CD14-positive monocyte (primary cell): ENCODE results near the gene SLC16A4. TPM values are rescaled to one million over a fixed set of nuclear protein-coding genes. Genes with fewer than 3 reads are reported as not detected.
A peak's percentile ranks its signal among the peaks of the same experiment; 100 is the strongest.

Experiments used
- DNase-seq, 3 donors: peaks; one replicate each; pipeline ENCODE4 v3.0.0-alpha.2; 2011 to 2022
- H2AFZ ChIP-seq: 2 replicates; pipeline ENCODE4 v1.6.0; 2012; ENCODE audit warnings: mild to moderate bottlenecking, low read depth, low read length, inconsistent platforms; ENCODE audit not compliant: insufficient read depth, poor library complexity, severe bottlenecking
- H3K27ac ChIP-seq, 2 donors: 1 replicate in 1 of 2; 2 replicates in 1 of 2; pipeline ENCODE4 v1.5.1; 2012 to 2013; ENCODE audit warnings: low read length in 2 of 2, control low read depth in 1 of 2, inconsistent platforms in 1 of 2, low read depth in 1 of 2, mild to moderate bottlenecking in 1 of 2
- H3K27me3 ChIP-seq, 2 donors: one replicate each; pipeline versions ENCODE4 v1.6.0 to v1.6.1; 2011 to 2013; ENCODE audit warnings: low read length in 2 of 2; ENCODE audit not compliant: control insufficient read depth in 2 of 2, insufficient read depth in 2 of 2
- H3K36me3 ChIP-seq, 2 donors: replicated peaks in 1 of 2; 1 replicate in 1 of 2; 2 replicates in 1 of 2; pipeline versions ENCODE4 v1.5.1 to v1.6.1; 2012 to 2013; ENCODE audit warnings: low read length in 2 of 2, control low read depth in 1 of 2, inconsistent platforms in 1 of 2, mild to moderate bottlenecking in 1 of 2; ENCODE audit not compliant: insufficient read depth in 2 of 2, control insufficient read depth in 1 of 2
- H3K4me1 ChIP-seq, 2 donors: 1 replicate in 1 of 2; 2 replicates in 1 of 2; pipeline versions ENCODE4 v1.5.1 to v1.6.1; 2012 to 2013; ENCODE audit warnings: low read length in 2 of 2, control low read depth in 1 of 2, inconsistent platforms in 1 of 2, mild to moderate bottlenecking in 1 of 2, moderate library complexity in 1 of 2; ENCODE audit not compliant: insufficient read depth in 2 of 2, control insufficient read depth in 1 of 2
- H3K4me2 ChIP-seq: replicated peaks from 2 replicates; pipeline ENCODE3; 2012; ENCODE audit warnings: low read length, moderate library complexity, mild to moderate bottlenecking; ENCODE audit not compliant: poor library complexity, severe bottlenecking; ENCODE audit errors: extremely low read depth
- H3K4me3 ChIP-seq, 3 experiments: fragments of 200-600 bp in 1 of 3; sonication (generic) in 1 of 3; replicated peaks in 1 of 3; 1 replicate in 2 of 3; 2 replicates in 1 of 3; pipeline ENCODE4 v1.5.1; 2011 to 2013; ENCODE audit warnings: low read length in 3 of 3, mild to moderate bottlenecking in 3 of 3, control low read depth in 2 of 3, low read depth in 2 of 3, inconsistent platforms in 1 of 3, moderate library complexity in 1 of 3
- H3K79me2 ChIP-seq: 2 replicates; pipeline ENCODE4 v1.6.0; 2012; ENCODE audit warnings: mild to moderate bottlenecking, control low read depth, inconsistent platforms, low read length, moderate library complexity; ENCODE audit not compliant: insufficient read depth
- H3K9ac ChIP-seq: 2 replicates; pipeline ENCODE4 v1.6.0; 2017; ENCODE audit warnings: low read length, mild to moderate bottlenecking; ENCODE audit not compliant: insufficient read depth, poor library complexity, severe bottlenecking
- H3K9me3 ChIP-seq, 2 donors: replicated peaks in 1 of 2; 1 replicate in 1 of 2; 2 replicates in 1 of 2; pipeline versions ENCODE4 v1.5.1 to v1.6.1; 2012 to 2013; ENCODE audit warnings: low read length in 2 of 2, control low read depth in 1 of 2; ENCODE audit not compliant: control insufficient read depth in 1 of 2, insufficient read depth in 1 of 2
- H4K20me1 ChIP-seq: 2 replicates; pipeline ENCODE4 v1.6.0; 2012; ENCODE audit warnings: mild to moderate bottlenecking, low read length, control low read depth, moderate library complexity; ENCODE audit not compliant: insufficient read depth
- H3K27ac Mint-ChIP-seq, 7 donors: one replicate each; pipeline ENCODE4 v1.8.0; 2020; ENCODE audit warnings: mild to moderate bottlenecking in 7 of 7, mixed read lengths in 7 of 7, moderate library complexity in 6 of 7, inconsistent platforms in 2 of 7
- H3K27me3 Mint-ChIP-seq, 3 donors: one replicate each; pipeline ENCODE4 v1.8.0; 2021 to 2022; ENCODE audit warnings: low read depth in 3 of 3, mild to moderate bottlenecking in 3 of 3, mixed read lengths in 3 of 3, moderate library complexity in 3 of 3, inconsistent platforms in 1 of 3
- H3K36me3 Mint-ChIP-seq, 2 donors: one replicate each; pipeline ENCODE4 v1.8.0; 2020; ENCODE audit warnings: mixed read lengths in 2 of 2, inconsistent platforms in 1 of 2, mild to moderate bottlenecking in 1 of 2
- H3K4me1 Mint-ChIP-seq: one replicate; pipeline ENCODE4 v1.8.0; 2020; ENCODE audit warnings: mild to moderate bottlenecking, mixed read lengths
- H3K4me3 Mint-ChIP-seq, 2 donors: one replicate each; pipeline ENCODE4 v1.8.0; 2020; ENCODE audit warnings: mild to moderate bottlenecking in 2 of 2, mixed read lengths in 2 of 2, moderate library complexity in 1 of 2
- H3K9me3 Mint-ChIP-seq, 7 donors: one replicate each; pipeline ENCODE4 v1.8.0; 2020 to 2022; ENCODE audit warnings: mixed read lengths in 7 of 7, mild to moderate bottlenecking in 6 of 7, moderate library complexity in 6 of 7, inconsistent platforms in 2 of 7
- WGBS: methylation state at CpG from one replicate; pipeline ENCODE4 v1.1.5; 2013; ENCODE audit warnings: missing lambda C conversion rate; ENCODE audit not compliant: insufficient coverage; 5-methylcytosine and 5-hydroxymethylcytosine counted together
- intact Hi-C, 2 donors: fragments of 100-400 bp; cut with micrococcal nuclease; formaldehyde crosslinking; loops; one replicate each; pipeline versions ENCODE4 v1.15.0 to v1.15.1; 2023
- polyA plus RNA-seq, 3 donors: library from polyadenylated mRNA; depleted of rRNA in 1 of 3; unstranded in 2 of 3; stranded (reverse) in 1 of 3; fragments of 300-500 nt in 2 of 3; fragments of >200 nt in 1 of 3; fragmentation: Illumina TruSeq in 2 of 3; gene quantifications; 1 replicate in 2 of 3; 2 replicates in 1 of 3; pipeline ENCODE4 v1.2.3, GENCODE V29; 2012 to 2021
- TF ChIP-seq, protein P1 (sequence below): fragments of 200-600 bp; IDR thresholded peaks from one replicate; pipeline ENCODE4 v1.8.0; 2022; ENCODE audit warnings: antibody characterized with exemption, mild to moderate bottlenecking

SLC16A4 gene
- polyA plus RNA-seq, 3 donors, result 0.13 to 0.26 (median 0.25) TPM

GRCh38 chr1:110393286-110393685, 2.5 kb upstream of the SLC16A4 start:
- no peaks in the 10 kb centered on the region for H3K27me3 Mint-ChIP-seq
- Histone ChIP-seq H3K9ac (no peak overlapping the region), H3K36me3 (peaks cover 7 to 32% of the 10 kb centered on the region in 2 donors), H3K27me3 (no peaks in the 10 kb centered on the region), H3K79me2 (no peaks in the 10 kb centered on the region), H3K4me2 (no peak overlapping the region), H3K4me1 (no peaks in the 10 kb centered on the region), H3K9me3 (peaks cover 0 to 4% of the 10 kb centered on the region in 2 donors), H3K27ac (no peak overlapping the region), H4K20me1 (no peaks in the 10 kb centered on the region), H2AFZ (no peak overlapping the region), H3K4me3 (no peak overlapping the region)
- TF ChIP-seq, protein P1, sequence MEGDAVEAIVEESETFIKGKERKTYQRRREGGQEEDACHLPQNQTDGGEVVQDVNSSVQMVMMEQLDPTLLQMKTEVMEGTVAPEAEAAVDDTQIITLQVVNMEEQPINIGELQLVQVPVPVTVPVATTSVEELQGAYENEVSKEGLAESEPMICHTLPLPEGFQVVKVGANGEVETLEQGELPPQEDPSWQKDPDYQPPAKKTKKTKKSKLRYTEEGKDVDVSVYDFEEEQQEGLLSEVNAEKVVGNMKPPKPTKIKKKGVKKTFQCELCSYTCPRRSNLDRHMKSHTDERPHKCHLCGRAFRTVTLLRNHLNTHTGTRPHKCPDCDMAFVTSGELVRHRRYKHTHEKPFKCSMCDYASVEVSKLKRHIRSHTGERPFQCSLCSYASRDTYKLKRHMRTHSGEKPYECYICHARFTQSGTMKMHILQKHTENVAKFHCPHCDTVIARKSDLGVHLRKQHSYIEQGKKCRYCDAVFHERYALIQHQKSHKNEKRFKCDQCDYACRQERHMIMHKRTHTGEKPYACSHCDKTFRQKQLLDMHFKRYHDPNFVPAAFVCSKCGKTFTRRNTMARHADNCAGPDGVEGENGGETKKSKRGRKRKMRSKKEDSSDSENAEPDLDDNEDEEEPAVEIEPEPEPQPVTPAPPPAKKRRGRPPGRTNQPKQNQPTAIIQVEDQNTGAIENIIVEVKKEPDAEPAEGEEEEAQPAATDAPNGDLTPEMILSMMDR, result no peak
- H3K4me3 Mint-ChIP-seq, result no peak overlapping the region
- peaks cover 0 to 6% (median 4%) of the 10 kb centered on the region in 7 donors for H3K9me3 Mint-ChIP-seq
- no peak overlapping the region for H3K27ac Mint-ChIP-seq
- peaks cover 33 to 63% of the 10 kb centered on the region in 2 donors for H3K36me3 Mint-ChIP-seq
- DNase-seq, result no peak
- intact Hi-C loops, result no loop called here
- H3K4me1 Mint-ChIP-seq, result no peaks in the 10 kb centered on the region
- 100% methylated on average over 1 of the region's 2 CpGs for WGBS

DNA sequence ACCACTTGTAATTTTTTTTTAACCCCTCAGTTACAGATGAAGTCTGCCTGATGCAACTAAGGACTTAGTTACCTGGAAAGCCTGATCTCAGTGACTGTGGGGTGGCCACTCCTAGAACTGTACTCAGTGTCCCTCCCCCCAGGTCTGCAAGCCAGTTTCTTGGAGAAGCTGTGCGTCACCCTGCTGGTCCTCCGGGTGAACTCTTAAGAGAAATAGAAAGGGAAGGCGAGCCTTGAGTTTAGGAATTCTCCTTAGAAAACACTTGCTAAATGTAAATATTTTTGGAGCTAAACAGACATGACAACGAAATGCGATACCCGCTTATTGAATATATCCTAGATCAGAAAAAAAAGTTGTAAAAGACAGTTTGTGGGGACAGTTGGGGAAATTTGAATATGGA, 730 bp downstream of the SLC16A4 start:
- no CpG with 5 or more reads among the region's 6 CpGs for whole genome bisulfite sequencing
- H3K27me3 ChIP-seq, result no peaks in the 10 kb centered on the region
- peaks cover under 1 to 2% of the 10 kb centered on the region in 2 donors for H3K4me1 ChIP-seq
- H3K36me3 ChIP-seq, result peaks cover 3 to 37% of the 10 kb centered on the region in 2 donors
- no peaks in the 10 kb centered on the region for H3K79me2 ChIP-seq
- TF ChIP-seq, protein P1, result no peak
- H3K9me3 Mint-ChIP-seq, result no peaks in the 10 kb centered on the region
- H3K4me3 ChIP-seq, result no peak overlapping the region
- peaks cover 3% of the 10 kb centered on the region for H3K4me1 Mint-ChIP-seq
- no peak overlapping the region for H3K4me2 ChIP-seq
- DNase-seq, result no peak
- no peaks in the 10 kb centered on the region for H3K9me3 ChIP-seq
- no peak overlapping the region for H3K27ac ChIP-seq
- H3K4me3 Mint-ChIP-seq, result no peak overlapping the region
- intact Hi-C loops, result no loop called here
- no peaks in the 10 kb centered on the region for H3K27me3 Mint-ChIP-seq
- peaks cover 35 to 62% of the 10 kb centered on the region in 2 donors for H3K36me3 Mint-ChIP-seq
- H4K20me1 ChIP-seq, result no peaks in the 10 kb centered on the region
- no peak overlapping the region for H2AFZ ChIP-seq
- peak overlapping the region in 1 of 7 donors; percentile 44 for H3K27ac Mint-ChIP-seq
- no peak overlapping the region for H3K9ac ChIP-seq
